UCSD-AML1 (cell line): ENCODE data around the gene RNASEH1.
"Not testable (repeated sequence)": the region's sequence is repeated elsewhere in the genome, so short reads cannot be mapped to it uniquely, and the experiment has no call there.

Experiments used
- DNase-seq: peaks from one replicate; lab custom pipeline; 2025; ENCODE audit not compliant: unreplicated experiment; lab: John Stamatoyannopoulos, UW

The RNASEH1 gene

DNA sequence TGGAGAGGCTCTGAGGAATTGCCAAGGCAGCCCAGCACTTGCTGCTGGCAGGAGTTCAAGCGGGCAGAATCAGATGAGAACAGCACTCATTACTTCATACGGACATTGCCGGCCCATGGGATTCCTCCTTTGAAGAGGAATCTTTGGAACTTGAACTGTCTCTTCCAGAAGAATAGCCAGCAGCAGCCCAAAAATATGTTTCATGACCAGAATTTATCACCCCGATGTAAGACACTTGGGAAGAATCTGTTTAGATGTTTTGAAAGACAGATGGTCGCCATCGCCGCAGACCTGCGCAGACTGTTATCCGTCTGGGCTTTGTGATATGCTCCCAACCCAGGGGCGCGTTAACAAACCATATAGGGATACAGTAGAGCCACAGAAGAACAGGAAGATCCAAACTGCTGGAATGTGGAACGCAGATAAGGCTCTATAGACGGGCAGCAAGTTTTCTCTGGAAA lies 35.1 kb downstream of the RNASEH1 start:
- no peak for DNase-seq

- DNase-seq, result no peak
Observed at GRCh38 chr2:3520591-3520990, 37.5 kb downstream of the RNASEH1 start.

- DNase-seq, result peak; percentile 89
Observed at GRCh38 chr2:3519255-3520205, 38.6 kb downstream of the RNASEH1 start, which contains the start of gene ADI1. Gene ADI1, minus strand, starts transcription at chr2:3519531. Its CDS starts 44 bp downstream, at chr2:3519487.

- peak; percentile 99 for DNase-seq
Observed at GRCh38 chr2:3518496-3519254, 39.5 kb downstream of the RNASEH1 start.

DNA sequence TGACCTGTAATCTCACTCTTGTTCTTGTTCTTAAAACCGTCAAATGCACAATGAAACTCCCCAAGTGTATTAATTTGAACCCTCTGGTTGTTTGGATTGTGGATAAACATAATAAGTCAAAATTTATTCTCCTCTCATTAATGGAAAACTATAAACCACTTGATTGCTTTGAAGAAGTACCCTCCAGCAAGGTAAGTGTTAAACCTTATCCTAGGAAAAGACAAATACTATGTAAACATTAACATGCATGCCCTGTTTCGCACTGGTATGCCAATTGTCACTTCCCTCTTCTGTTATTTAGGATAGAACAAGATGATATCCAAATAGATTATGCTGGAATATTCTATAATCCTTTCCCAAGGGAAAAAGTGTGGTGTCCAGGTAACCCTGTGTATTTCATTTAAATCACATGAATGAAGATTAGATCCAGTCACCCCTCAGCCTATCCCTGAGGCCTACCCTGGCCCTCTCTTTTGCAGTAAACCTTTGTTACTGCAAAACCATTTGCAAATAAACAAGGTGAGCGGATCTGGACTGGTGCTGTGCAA lies 40.1 kb downstream of the RNASEH1 start:
- no peak for DNase-seq

GRCh38 chr2:3516831-3517230 lies 41.3 kb downstream of the RNASEH1 start:
- DNase-seq, result no peak

GRCh38 chr2:3515438-3515837 lies 42.7 kb downstream of the RNASEH1 start:
- DNase-seq, result not testable (repeated sequence)

GRCh38 chr2:3513026-3513810 lies 44.9 kb downstream of the RNASEH1 start:
- DNase-seq, result no peak

GRCh38 chr2:3512086-3512485 lies 46.0 kb downstream of the RNASEH1 start:
- no peak for DNase-seq

GRCh38 chr2:3505771-3506170 lies 52.4 kb downstream of the RNASEH1 start:
- no peak for DNase-seq

DNA sequence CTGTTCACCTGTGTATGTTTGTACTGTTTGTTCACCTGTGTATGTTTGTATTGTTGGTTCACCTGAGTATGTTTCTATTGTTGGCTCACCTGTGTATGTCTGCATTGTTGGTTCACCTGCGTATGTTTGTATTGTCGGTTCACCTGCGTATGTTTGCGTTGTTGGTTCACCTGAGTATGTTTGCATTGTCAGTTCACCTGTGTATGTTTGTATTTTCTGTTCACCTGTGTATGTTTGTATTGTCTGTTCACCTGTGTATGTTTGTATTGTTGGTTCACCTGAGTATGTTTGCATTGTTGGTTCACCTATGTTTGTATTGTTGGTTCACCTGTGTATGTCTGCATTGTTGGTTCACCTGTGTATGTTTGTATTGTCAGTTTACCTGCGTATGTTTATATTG lies 53.4 kb downstream of the RNASEH1 start:
- DNase-seq, result no peak

DNA sequence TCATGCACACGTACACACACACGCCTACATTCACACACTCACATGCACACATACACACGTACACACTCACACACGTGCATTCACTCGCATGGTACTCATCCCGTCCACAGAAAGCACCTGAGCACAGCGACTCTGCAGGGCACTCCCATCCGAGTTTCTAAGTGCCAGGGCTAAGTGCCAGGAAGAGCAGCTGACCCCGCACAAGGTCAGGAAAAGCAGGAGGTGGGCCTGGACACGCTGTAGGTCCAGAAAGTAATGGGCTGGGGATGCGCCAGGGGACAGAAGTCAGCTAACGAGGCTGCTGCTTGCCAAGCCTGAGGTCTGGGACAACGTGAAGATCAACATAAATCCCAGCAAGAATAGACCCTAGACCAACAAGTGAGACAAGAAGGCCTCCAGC lies 54.6 kb downstream of the RNASEH1 start:
- DNase-seq, result no peak

DNA sequence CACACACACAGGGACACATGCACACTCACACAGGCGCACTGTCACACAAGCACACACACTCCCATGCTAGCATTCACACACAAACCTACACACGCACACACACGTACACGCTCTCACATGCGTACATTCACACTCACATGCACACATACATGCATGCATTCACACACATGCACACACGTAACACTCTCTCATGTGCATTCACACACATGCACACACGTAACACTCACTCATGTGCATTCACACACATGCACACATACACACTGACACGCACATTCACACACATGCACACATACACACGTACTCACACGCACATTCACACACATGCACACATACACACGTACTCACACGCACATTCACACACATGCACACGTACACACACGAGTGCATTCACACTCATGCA lies 55.1 kb downstream of the RNASEH1 start:
- DNase-seq, result no peak

DNA sequence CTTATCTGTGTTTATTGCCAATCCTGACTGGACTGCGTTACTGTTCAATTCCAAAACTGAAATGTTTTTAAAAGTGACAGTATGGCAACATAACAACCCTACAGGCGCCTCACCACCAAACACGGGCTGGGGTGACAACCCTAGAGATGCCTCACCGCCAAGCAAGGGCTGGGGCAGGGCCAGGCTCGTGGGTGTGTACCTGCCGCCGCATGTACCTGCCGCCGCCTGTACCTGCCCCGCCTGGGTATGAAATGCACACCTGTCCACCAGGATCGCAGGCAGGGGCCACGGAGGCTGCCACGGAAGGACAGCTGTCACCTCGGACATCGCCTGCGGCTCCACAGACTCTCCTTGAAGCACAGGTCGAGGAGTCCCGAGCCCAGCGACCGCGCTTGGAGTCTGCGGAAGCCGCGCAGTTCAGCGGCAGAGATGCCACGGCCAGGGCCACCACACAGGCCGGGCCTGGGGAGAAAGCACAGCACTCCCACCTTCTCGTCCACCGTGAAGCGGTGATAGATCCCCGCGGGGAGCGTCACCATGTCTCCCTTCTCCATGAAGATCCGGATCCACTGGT lies 57.7 kb downstream of the RNASEH1 start:
- no peak for DNase-seq

- DNase-seq, result no peak
Observed at GRCh38 chr2:3498783-3499394, 59.2 kb downstream of the RNASEH1 start.

DNA sequence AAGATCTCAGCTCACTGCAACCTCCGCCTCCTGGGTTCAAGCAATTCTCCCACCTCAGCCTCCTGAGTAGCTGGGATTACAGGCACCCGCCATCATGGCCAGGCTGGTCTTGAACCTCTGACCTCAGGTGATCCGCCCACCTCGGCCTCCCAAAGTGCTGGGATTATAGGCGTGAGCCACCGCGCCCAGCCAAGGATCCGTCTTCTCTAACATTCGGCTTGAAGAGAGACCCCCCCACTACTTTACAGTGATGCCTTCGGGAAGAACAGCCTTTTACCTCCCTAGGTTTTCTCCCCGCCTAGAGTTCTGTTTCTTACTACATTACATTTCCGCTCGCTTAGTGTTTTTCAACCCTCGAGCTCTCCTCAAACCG lies 61.4 kb downstream of the RNASEH1 start:
- not testable (repeated sequence) for DNase-seq
